WI38 (cell line): Measurements from ENCODE around the gene ARL15.

Experiments used
- H3K4me3 ChIP-seq: 2 replicates; pipeline ENCODE4 v1.5.1; 2011; ENCODE audit warnings: low read depth, mild to moderate bottlenecking, control low read depth, low read length
- TF ChIP-seq, protein P1 (sequence below): IDR thresholded peaks from 2 replicates; pipeline ENCODE4 v1.5.1; 2012; ENCODE audit warnings: low read depth, mild to moderate bottlenecking, control low read depth, low read length

The ARL15 gene

DNA sequence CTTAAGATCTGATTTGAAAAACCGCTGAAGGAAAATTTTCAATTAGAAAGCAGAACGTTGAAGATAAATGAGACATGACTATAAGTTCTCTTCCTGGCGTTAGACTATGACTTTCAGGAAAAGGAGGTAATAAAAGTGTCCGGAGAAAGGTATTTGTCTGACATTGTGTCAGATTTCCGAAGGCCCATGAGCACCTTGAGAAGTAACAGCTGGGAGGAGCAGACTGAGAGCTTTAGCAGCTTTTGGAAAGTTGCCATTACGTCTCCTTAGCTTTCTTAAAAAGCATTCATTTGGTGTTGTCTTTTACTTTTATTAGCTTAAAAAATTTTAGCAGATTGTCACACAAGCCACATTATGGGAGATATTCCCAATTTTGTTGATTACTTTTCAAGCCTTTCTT, 386.4 kb downstream of the ARL15 start:
- no peak overlapping the region for H3K4me3 ChIP-seq

DNA sequence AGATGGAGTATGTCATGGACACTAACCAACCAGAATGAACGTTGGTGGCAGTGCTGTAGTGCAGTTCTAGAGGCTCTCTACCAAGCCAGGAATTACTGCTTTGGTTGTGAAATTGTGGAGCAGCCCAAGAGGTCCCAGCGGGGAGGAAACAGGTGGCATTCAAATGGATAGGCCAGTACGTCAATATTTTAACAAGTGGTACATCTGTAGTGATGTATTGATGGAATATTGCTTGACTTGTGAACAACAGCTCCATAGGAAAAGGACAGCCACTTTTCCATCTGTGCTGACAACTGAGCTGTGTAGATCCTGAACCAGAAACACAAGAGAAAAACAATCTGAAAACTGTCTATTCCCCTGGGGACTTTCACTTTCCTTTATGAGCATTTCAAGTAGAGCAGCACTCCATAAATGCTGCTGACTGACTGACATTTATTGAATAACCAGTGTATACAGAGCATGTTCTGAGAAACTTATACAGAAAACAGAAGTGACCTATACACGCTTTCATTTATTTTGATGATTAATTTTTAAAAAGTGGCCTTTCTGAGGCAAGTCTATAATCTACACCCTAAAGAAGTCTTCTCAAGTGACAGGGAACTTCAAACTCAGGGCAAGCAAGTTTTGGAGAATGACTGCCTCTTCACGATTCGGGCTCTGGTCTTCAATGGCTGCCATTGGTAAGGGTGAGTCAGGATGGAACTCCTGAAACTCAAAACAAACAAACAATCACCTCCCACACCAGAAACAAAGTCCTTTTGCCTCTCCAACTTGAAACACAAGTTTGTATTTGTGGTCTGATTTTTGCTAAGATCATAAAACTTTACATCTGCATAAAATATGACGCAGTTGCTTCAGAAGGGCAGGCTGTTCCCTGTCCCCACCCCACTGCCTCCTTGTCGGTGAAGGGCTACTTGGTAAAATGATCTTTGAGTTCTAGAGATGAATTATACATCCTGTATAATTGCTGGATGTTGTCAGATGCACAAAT, 387.6 kb downstream of the ARL15 start:
- TF ChIP-seq, protein P1, sequence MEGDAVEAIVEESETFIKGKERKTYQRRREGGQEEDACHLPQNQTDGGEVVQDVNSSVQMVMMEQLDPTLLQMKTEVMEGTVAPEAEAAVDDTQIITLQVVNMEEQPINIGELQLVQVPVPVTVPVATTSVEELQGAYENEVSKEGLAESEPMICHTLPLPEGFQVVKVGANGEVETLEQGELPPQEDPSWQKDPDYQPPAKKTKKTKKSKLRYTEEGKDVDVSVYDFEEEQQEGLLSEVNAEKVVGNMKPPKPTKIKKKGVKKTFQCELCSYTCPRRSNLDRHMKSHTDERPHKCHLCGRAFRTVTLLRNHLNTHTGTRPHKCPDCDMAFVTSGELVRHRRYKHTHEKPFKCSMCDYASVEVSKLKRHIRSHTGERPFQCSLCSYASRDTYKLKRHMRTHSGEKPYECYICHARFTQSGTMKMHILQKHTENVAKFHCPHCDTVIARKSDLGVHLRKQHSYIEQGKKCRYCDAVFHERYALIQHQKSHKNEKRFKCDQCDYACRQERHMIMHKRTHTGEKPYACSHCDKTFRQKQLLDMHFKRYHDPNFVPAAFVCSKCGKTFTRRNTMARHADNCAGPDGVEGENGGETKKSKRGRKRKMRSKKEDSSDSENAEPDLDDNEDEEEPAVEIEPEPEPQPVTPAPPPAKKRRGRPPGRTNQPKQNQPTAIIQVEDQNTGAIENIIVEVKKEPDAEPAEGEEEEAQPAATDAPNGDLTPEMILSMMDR: no peak
- no peak overlapping the region for H3K4me3 ChIP-seq

More for the DNA sequence above, 386.4 kb downstream of the ARL15 start:
- TF ChIP-seq, protein P1: no peak

DNA sequence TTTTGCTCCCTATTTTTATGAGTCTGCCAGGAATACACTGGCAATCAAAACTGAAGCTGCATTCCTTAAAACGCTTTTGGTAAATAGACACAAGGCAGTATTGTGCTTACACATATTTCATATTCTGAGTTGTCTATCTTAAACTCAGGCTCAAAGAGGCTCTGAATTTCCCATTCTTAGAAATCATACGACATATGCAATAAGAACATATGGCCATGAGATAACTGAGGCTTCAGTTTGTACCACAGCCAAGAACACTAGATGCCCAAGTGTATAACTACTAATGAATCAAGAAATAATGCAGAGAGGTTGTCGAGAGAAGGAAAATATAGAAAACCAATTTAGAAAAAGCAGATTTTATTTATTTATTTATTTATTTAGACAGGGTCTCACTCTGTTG, 392.5 kb downstream of the ARL15 start:
- TF ChIP-seq, protein P1: no peak
- H3K4me3 ChIP-seq: no peak overlapping the region

DNA sequence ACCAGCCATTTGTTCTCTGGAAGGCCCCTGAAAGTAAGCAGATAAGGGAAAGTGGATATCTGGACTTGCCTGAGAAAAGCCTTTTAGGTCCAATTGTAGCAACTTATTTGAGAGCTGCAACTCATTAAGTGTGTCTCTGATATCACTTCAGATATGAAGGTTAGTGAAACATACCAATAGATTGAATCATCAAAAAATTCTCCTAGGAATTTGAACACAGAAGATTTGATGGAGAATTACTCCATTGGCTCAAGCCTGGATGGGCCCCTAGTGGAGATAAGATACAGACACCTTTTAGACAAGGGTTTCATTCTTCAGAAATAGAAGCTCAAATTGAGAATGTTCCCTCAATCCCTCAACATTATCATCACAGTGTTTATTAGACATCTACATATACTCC, 393.3 kb downstream of the ARL15 start:
- H3K4me3 ChIP-seq: no peak overlapping the region
- TF ChIP-seq, protein P1: no peak

DNA sequence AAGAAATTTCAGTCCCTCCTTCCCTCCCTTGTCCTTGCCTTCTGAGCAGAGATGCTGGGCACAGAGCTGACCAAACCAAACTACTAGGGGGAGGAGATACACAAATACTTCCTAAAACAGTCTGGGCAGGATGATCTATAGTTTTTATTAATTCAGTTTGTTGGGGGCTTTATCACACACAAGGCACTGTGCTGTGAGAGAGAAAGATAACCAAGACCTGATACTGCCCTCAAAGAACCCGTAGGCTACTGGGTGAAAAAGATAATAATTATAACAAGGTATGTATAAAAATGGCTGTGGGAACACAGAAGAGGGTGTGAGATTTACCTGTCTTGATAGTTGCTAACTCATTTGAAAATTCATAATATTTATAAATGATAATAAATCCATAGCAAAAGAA, 395.3 kb downstream of the ARL15 start:
- TF ChIP-seq, protein P1: no peak
- no peak overlapping the region for H3K4me3 ChIP-seq

DNA sequence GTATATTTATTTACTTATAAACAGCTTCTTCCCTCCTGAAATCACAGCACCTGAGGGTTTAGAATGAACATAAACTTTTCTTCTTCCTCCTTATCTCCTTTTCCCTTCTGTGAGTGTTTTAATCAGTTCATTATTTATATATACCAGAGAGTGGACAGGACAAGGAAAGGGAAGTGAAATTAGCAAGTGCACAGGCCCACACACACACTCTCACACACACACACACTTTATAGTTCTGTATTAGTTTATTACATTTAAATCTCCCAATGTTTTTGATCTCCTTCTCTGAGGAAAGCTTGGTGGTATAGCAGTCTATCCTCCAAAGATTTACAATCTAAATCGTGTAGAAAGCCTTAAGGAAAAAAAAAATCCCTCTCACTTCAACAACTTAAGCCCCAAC, 396.4 kb downstream of the ARL15 start:
- TF ChIP-seq, protein P1: no peak
- no peak overlapping the region for H3K4me3 ChIP-seq

DNA sequence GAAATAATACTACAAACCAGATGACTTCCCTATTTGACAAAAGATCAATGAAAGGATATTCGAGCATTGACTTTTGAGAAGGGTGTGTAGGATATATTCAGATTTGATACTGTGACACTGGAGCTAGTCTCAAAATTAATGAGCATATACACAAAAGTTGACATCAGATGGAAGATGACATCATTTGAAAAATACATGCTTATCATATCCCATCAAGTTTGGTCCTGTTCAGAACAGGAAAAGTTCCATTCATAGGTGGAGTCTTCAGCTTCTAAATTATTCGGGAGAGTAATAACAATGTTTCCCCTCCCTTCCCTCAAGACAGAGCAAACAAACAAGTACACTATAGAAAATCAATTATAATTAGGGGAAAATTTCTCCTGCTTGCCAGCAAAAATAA, 401.6 kb downstream of the ARL15 start:
- TF ChIP-seq, protein P1: no peak
- H3K4me3 ChIP-seq: no peak overlapping the region
